ENCODE results near the gene MAP3K5.

Gene MAP3K5

GRCh38 chr6:136747507-136747906 is 44.8 kb downstream of the MAP3K5 start:
- no peak for DNase-seq (ENCODE audit: low read depth)

- no peak for DNase-seq (ENCODE audit: low read depth)
These were observed 47.0 kb downstream of the MAP3K5 start for GRCh38 chr6:136745300-136745699.

- DNase-seq (ENCODE audit: low read depth) = no peak
These were observed 47.4 kb downstream of the MAP3K5 start for GRCh38 chr6:136744889-136745288.

- DNase-seq (ENCODE audit: low read depth) = no peak
These were observed 50.2 kb downstream of the MAP3K5 start for GRCh38 chr6:136742125-136742524.

- no peak for DNase-seq (ENCODE audit: low read depth)
These were observed 52.0 kb downstream of the MAP3K5 start for GRCh38 chr6:136740050-136740974.

- no peak for DNase-seq (ENCODE audit: low read depth)
These were observed 52.8 kb downstream of the MAP3K5 start for GRCh38 chr6:136739501-136739900.

- DNase-seq (ENCODE audit: low read depth) = no peak
These were observed 53.2 kb downstream of the MAP3K5 start for GRCh38 chr6:136739071-136739470.

GRCh38 chr6:136738692-136739057 is 53.6 kb downstream of the MAP3K5 start:
- no peak for DNase-seq (ENCODE audit: low read depth)

- no peak for DNase-seq (ENCODE audit: low read depth)
These were observed 54.2 kb downstream of the MAP3K5 start for GRCh38 chr6:136737871-136738691.

GRCh38 chr6:136737374-136737844 is 54.9 kb downstream of the MAP3K5 start:
- no peak for DNase-seq (ENCODE audit: low read depth)

- DNase-seq (ENCODE audit: low read depth) = no peak
These were observed 55.9 kb downstream of the MAP3K5 start for GRCh38 chr6:136736281-136736960.

GRCh38 chr6:136734977-136735376 is 57.3 kb downstream of the MAP3K5 start:
- DNase-seq (ENCODE audit: low read depth) = no peak

- DNase-seq (ENCODE audit: low read depth) = no peak
These were observed 59.4 kb downstream of the MAP3K5 start for GRCh38 chr6:136732889-136733288.

- no peak for DNase-seq (ENCODE audit: low read depth)
These were observed 62.4 kb downstream of the MAP3K5 start for GRCh38 chr6:136729832-136730231.

GRCh38 chr6:136728976-136729515 is 63.2 kb downstream of the MAP3K5 start:
- DNase-seq (ENCODE audit: low read depth) = no peak

GRCh38 chr6:136728033-136728939 is 64.0 kb downstream of the MAP3K5 start:
- DNase-seq (ENCODE audit: low read depth) = no peak

GRCh38 chr6:136726837-136727557 is 65.3 kb downstream of the MAP3K5 start:
- DNase-seq (ENCODE audit: low read depth) = no peak

- DNase-seq (ENCODE audit: low read depth) = no peak
These were observed 67.2 kb downstream of the MAP3K5 start for GRCh38 chr6:136725124-136725523.

GRCh38 chr6:136723780-136724179 is 68.5 kb downstream of the MAP3K5 start:
- DNase-seq (ENCODE audit: low read depth) = peak; percentile 44

GRCh38 chr6:136721467-136721866 is 70.8 kb downstream of the MAP3K5 start:
- DNase-seq (ENCODE audit: low read depth) = no peak
